Measurements from ENCODE around the gene WNT7B.

WNT7B gene

GRCh38 chr22:45952151-45952550, 24.8 kb downstream of the WNT7B start:
- Histone ChIP-seq H3K4me1 (no peaks in the 10 kb centered on the region), H3K36me3 (no peaks in the 10 kb centered on the region), H3K9me3 (no peaks in the 10 kb centered on the region), H3K27me3 (peaks cover 0 to 81% of the 10 kb centered on the region in 2 donors), H3K4me3 (no peak overlapping the region), H3K27ac (no peak overlapping the region)
- intact Hi-C loops (cut with DNase I; ENCODE audit: low total_unique reads), result no loop called here
- TF ChIP-seq, protein P1, sequence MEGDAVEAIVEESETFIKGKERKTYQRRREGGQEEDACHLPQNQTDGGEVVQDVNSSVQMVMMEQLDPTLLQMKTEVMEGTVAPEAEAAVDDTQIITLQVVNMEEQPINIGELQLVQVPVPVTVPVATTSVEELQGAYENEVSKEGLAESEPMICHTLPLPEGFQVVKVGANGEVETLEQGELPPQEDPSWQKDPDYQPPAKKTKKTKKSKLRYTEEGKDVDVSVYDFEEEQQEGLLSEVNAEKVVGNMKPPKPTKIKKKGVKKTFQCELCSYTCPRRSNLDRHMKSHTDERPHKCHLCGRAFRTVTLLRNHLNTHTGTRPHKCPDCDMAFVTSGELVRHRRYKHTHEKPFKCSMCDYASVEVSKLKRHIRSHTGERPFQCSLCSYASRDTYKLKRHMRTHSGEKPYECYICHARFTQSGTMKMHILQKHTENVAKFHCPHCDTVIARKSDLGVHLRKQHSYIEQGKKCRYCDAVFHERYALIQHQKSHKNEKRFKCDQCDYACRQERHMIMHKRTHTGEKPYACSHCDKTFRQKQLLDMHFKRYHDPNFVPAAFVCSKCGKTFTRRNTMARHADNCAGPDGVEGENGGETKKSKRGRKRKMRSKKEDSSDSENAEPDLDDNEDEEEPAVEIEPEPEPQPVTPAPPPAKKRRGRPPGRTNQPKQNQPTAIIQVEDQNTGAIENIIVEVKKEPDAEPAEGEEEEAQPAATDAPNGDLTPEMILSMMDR (IDR thresholded peaks at IDR 0.05), result no peak
- DNase-seq, result no peak

GRCh38 chr22:45949891-45950290, 27.1 kb downstream of the WNT7B start:
- Histone ChIP-seq H3K27me3 (peaks cover 0 to 68% of the 10 kb centered on the region in 2 donors), H3K4me1 (no peaks in the 10 kb centered on the region), H3K27ac (no peak overlapping the region), H3K9me3 (no peaks in the 10 kb centered on the region), H3K36me3 (no peaks in the 10 kb centered on the region), H3K4me3 (no peak overlapping the region)
- intact Hi-C loops (cut with DNase I; ENCODE audit: low total_unique reads), result no loop called here
- no peak for DNase-seq
- TF ChIP-seq, protein P1 (IDR thresholded peaks at IDR 0.05), result no peak

DNA sequence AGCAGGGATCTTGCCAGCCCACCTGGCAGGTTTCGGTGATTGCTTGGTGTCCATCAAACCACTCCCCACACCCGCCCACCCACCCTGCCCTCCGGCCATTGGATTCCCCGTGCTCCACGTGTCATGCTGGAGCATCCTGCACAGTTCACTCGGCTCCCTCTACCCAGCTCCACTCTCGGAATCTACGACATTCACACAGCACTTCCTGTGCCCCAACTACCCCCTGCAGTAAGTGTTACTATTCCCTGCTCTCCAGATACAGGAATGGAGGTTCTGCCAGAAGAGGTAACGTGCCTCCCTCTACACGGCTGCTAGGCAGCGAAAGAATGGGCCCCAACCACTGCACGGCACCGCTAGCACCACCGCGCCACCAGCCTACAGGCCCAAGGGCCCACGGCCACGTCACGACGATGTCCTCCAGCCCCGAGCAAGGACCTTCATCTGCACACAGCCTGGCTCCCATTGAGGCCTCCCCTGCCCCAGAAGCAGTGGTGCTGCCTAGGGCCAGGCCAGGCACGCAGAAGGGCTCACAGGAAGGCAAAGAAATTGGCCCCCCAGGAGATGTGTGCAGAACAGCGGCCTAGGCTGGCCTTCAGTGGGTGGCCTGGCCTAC, 27.6 kb downstream of the WNT7B start:
- Histone ChIP-seq H3K4me1 (no peaks in the 10 kb centered on the region), H3K27me3 (peaks cover 0 to 64% of the 10 kb centered on the region in 2 donors), H3K27ac (no peak overlapping the region), H3K36me3 (no peaks in the 10 kb centered on the region), H3K4me3 (no peak overlapping the region), H3K9me3 (no peaks in the 10 kb centered on the region)
- TF ChIP-seq, protein P1 (IDR thresholded peaks at IDR 0.05), result no peak
- DNase-seq, result no peak
- intact Hi-C loops (cut with DNase I; ENCODE audit: low total_unique reads), result no loop called here

GRCh38 chr22:45948081-45948648, 28.8 kb downstream of the WNT7B start:
- no peaks in the 10 kb centered on the region for H3K4me1 ChIP-seq
- H3K27me3 ChIP-seq, result peaks cover 0 to 61% of the 10 kb centered on the region in 2 donors
- DNase-seq, result no peak
- H3K36me3 ChIP-seq, result no peaks in the 10 kb centered on the region
- TF ChIP-seq, protein P1 (IDR thresholded peaks at IDR 0.05), result no peak
- H3K9me3 ChIP-seq, result no peaks in the 10 kb centered on the region
- H3K27ac ChIP-seq, result no peak overlapping the region
- no peak overlapping the region for H3K4me3 ChIP-seq
- intact Hi-C loops (cut with DNase I; ENCODE audit: low total_unique reads), result no loop called here

GRCh38 chr22:45946805-45947600, 30.0 kb downstream of the WNT7B start:
- H3K4me3 ChIP-seq, result no peak overlapping the region
- DNase-seq, result no peak
- H3K4me1 ChIP-seq, result no peaks in the 10 kb centered on the region
- H3K36me3 ChIP-seq, result no peaks in the 10 kb centered on the region
- no peak overlapping the region for H3K27ac ChIP-seq
- TF ChIP-seq, protein P1 (IDR thresholded peaks at IDR 0.05), result no peak
- intact Hi-C loops (cut with DNase I; ENCODE audit: low total_unique reads), result no loop called here
- H3K27me3 ChIP-seq, result peaks cover 0 to 53% of the 10 kb centered on the region in 2 donors
- H3K9me3 ChIP-seq, result no peaks in the 10 kb centered on the region

Data from tibial artery (tissue), 4 donors.